Brain microvascular endothelial cell (primary cell): ENCODE results near the gene PRB2.
"Not testable (repeated sequence)": the region's sequence is repeated elsewhere in the genome, so short reads cannot be mapped to it uniquely, and the experiment has no call there.

Experiments used
- DNase-seq: peaks from one replicate; pipeline ENCODE4 v3.0.0-alpha.2; 2020
- H3K27ac ChIP-seq: fragments of 250-450 bp; sonication (Bioruptor Pico); 2 replicates; pipeline ENCODE4 v1.5.1; 2020; ENCODE audit warnings: mild to moderate bottlenecking, moderate library complexity
- H3K27me3 ChIP-seq: fragments of 250-450 bp; sonication (Bioruptor Pico); replicated peaks from 2 replicates; pipeline ENCODE4 v1.5.1; 2020; ENCODE audit warnings: mild to moderate bottlenecking
- H3K36me3 ChIP-seq: fragments of 250-450 bp; sonication (Bioruptor Pico); replicated peaks from 2 replicates; pipeline ENCODE4 v1.5.1; 2020; ENCODE audit warnings: mild to moderate bottlenecking
- H3K4me3 ChIP-seq: 2 replicates; pipeline ENCODE4 v1.5.1; 2011; ENCODE audit warnings: low read depth, mild to moderate bottlenecking, control low read depth, low read length, moderate library complexity
- in situ Hi-C: cut with HindIII; loops from 2 replicates; pipeline ENCODE4 v1.10.0; 2017; ENCODE audit warnings: low sequenced_read_pairs, low pct_ligation_motif_present
- TF ChIP-seq, protein P1 (sequence below): IDR thresholded peaks from 2 replicates; pipeline ENCODE4 v1.5.1; 2011; ENCODE audit warnings: low read depth, mild to moderate bottlenecking, moderate library complexity, low read length, control low read depth, inconsistent platforms; ENCODE audit errors: missing control alignments

PRB2 gene

DNA sequence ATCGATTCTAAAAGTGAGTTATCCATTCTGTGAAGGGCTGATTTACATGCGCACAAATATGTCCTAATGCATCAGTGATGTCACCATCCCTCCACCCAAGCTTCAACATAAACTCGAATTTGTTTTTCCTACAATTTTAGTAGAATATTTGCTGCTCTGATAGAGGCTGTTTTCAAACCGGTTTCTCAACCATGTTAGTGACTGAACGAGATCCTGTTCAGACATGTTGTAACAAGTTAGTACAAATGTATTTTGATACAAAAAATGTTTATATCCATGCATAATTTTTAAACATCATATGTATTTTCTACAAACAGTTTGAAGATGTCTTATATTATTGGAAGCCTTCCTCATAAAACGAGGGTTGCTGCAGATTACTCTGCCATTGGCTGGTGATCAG, 12.7 kb upstream of the PRB2 start:
- Histone ChIP-seq H3K36me3 (no peaks in the 10 kb centered on the region), H3K27ac (no peak overlapping the region), H3K27me3 (no peaks in the 10 kb centered on the region), H3K4me3 (no peak overlapping the region)
- TF ChIP-seq, protein P1, sequence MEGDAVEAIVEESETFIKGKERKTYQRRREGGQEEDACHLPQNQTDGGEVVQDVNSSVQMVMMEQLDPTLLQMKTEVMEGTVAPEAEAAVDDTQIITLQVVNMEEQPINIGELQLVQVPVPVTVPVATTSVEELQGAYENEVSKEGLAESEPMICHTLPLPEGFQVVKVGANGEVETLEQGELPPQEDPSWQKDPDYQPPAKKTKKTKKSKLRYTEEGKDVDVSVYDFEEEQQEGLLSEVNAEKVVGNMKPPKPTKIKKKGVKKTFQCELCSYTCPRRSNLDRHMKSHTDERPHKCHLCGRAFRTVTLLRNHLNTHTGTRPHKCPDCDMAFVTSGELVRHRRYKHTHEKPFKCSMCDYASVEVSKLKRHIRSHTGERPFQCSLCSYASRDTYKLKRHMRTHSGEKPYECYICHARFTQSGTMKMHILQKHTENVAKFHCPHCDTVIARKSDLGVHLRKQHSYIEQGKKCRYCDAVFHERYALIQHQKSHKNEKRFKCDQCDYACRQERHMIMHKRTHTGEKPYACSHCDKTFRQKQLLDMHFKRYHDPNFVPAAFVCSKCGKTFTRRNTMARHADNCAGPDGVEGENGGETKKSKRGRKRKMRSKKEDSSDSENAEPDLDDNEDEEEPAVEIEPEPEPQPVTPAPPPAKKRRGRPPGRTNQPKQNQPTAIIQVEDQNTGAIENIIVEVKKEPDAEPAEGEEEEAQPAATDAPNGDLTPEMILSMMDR = no peak
- DNase-seq = no peak
- in situ Hi-C loops = no loop called here

DNA sequence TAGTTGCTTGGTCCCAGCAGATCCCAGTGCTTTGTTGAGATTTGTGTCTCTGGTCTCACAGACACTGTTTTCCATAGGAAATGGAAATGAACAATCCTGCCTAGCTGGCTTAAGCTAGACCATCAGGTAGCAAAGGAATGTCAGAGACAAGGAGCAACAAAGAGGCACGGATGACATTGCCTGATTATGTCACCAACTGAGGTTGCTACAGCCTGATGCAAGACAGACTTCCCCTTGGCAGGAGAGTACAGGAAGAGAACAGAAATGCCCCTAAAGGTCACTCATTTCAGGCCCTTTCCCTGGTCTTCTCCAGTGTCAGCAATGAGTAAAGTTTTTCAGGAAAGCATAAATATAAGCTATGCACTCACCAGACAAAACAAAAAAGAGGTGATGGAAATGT, 2.0 kb upstream of the PRB2 start:
- H3K4me3 ChIP-seq = no peak overlapping the region
- DNase-seq = no peak
- no peaks in the 10 kb centered on the region for H3K27me3 ChIP-seq
- TF ChIP-seq, protein P1 = no peak
- no peaks in the 10 kb centered on the region for H3K36me3 ChIP-seq
- H3K27ac ChIP-seq = no peak overlapping the region
- in situ Hi-C loops = no loop called here

DNA sequence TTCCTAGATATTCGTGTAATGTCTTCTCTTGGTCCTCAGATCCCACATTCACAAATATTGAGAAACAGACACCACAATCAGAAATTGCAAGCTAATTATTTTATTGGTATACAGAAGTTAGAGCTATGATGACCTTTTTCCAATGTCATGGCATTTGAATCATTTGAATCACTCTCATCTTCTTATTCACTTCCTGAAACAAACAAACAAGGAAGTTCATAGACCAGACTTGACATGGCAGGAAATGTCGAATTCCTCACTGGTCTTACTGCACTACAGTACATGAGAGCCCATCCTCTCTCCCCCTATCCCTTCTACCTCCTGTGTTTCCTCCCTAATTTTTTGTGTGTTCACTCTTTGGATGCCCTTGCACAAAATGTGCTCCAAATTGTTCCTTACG, 3.9 kb downstream of the PRB2 start:
- H3K27me3 ChIP-seq, in situ Hi-C loops, H3K4me3 ChIP-seq, H3K36me3 ChIP-seq, DNase-seq, H3K27ac ChIP-seq: not testable (repeated sequence)

DNA sequence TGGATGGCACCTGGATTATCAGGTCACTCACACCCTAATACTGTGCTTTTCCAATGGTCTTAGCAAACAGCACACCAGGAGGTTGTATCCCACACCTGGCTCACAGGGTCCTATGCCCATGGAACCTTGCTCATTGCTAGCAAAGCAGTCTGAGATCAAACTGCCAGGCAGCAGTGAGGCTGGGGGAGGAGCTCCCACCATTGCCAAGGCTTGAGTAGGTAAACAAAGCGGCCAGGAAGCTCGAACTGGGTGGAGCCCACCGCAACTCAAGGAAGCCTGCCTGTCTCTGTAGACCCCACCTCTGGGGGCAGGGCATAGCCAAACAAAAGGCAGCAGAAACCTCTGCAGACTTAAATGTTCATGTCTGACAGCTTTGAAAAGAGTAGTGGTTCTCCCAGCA, 17.9 kb downstream of the PRB2 start:
- H3K4me3 ChIP-seq, H3K27me3 ChIP-seq, H3K36me3 ChIP-seq, in situ Hi-C loops, H3K27ac ChIP-seq, DNase-seq: not testable (repeated sequence)

DNA sequence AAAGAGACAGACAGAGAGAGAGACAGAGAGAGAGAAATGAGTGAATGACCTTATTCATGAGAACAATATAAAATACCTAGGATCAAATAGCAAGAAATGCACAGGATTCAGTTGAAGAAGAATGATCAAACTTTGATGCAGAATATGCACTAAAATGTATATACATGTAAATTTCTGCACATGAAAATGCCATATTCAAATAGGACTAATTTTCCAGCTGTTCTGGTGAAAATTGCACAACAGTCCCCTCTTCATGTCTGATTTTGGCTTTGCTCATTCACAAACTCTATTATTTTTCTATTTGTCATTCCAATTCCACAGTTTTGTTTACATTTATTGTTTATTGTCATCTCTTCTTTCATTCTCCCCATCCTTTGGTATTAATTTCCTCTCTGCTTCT, 34.2 kb downstream of the PRB2 start:
- in situ Hi-C loops = no loop called here

DNA sequence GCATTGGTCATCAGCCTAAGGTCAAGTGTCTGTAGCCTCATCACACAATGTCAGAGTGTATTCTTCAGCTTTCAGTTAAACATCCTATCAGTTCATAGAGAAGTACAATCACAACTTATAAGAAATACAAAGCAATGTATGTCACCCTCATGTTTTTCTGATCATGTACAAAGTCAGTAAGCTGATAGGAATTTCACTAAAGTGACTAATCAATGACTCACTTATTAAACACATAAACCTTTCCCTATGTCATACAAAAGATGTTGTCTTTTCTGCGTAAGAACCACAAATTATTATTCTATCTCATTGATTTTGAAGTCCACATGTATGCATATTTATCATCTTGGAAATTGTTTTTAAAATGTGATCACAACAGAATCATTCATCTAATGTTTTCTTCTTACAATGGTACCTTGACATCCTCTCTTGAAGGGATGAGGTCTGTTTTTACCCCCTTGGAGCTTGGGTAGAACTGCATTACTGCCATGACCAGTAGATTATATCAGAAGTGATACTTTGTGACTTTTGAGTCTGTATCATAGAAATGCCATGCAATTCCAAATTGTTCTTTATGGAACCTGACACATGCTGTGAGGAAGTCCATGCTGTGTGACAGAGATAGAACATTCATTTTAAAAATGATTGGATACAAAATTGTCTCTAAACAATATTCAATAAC, 35.0 kb downstream of the PRB2 start:
- in situ Hi-C loops, H3K27ac ChIP-seq, H3K27me3 ChIP-seq: not testable (repeated sequence)

More for the DNA sequence above, 34.2 kb downstream of the PRB2 start:
- Histone ChIP-seq H3K36me3 (no peaks in the 10 kb centered on the region), H3K4me3 (no peak overlapping the region), H3K27me3 (no peaks in the 10 kb centered on the region), H3K27ac (no peak overlapping the region)
- TF ChIP-seq, protein P1 = no peak
- no peak for DNase-seq

DNA sequence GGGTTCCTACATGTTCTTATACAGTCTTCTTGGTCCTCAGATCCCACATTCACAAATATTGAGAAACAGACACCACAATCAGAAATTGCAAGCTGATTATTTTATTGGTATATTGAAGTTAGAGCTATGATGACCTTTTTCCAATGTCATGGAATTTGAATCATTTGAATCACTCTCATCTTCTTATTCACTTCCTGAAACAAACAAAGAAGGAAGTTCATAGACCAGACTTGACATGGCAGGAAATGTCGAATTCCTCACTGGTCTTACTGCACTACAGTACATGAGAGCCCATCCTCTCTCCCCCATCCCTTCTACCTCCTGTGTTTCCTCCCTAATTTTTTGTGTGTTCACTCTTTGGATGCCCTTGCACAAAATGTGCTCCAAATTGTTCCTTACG, 43.6 kb downstream of the PRB2 start:
- in situ Hi-C loops, H3K27me3 ChIP-seq, H3K27ac ChIP-seq, H3K36me3 ChIP-seq, H3K4me3 ChIP-seq: not testable (repeated sequence)
- DNase-seq = peak; percentile 8

More for the DNA sequence above, 35.0 kb downstream of the PRB2 start:
- H3K4me3 ChIP-seq, DNase-seq, H3K36me3 ChIP-seq: not testable (repeated sequence)

DNA sequence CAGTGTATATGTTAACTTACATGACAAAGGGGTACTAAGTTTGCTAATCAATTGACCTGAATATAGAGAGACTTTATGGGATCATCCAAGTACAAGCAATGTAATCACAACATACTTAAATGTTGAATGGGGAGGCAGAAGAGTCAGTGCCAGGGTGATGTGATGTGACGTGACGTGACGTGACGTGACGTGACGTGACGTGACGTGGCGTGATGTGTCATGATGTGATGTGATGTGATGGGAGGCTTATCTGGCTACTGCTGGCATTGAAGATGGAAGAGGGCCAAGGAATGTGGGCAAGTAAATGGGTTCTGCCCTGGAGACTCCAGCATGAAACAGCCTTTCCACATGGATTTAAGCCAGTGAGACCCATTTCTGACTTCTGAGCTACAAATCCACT, 46.9 kb downstream of the PRB2 start:
- Histone ChIP-seq H3K27ac (no peak overlapping the region), H3K4me3 (no peak overlapping the region), H3K36me3 (no peaks in the 10 kb centered on the region), H3K27me3 (no peaks in the 10 kb centered on the region)
- DNase-seq = no peak
- in situ Hi-C loops = no loop called here
- TF ChIP-seq, protein P1 = no peak
